Liver (tissue), 9 donors: ENCODE data around the gene ARRDC5. TPM values are rescaled to one million over a fixed set of nuclear protein-coding genes. Genes with fewer than 3 reads are reported as not detected.

Experiments used
- DNase-seq: peaks from one replicate; pipeline ENCODE4 v3.0.0-alpha.2; 2017; ENCODE audit warnings: low spot score
- H3K27ac ChIP-seq, 2 donors: one replicate each; pipeline ENCODE4 v1.7.0; 2013; ENCODE audit warnings: inconsistent platforms in 2 of 2, low read length in 2 of 2, control low read depth in 1 of 2, low read depth in 1 of 2, mild to moderate bottlenecking in 1 of 2
- H3K27me3 ChIP-seq, 4 donors: one replicate each; pipeline versions ENCODE4 v1.6.1 to v1.7.0; 2013; ENCODE audit warnings: low read length in 3 of 4, inconsistent platforms in 1 of 4, mild to moderate bottlenecking in 1 of 4, moderate library complexity in 1 of 4; ENCODE audit not compliant: control insufficient read depth in 4 of 4, insufficient read depth in 4 of 4
- H3K36me3 ChIP-seq, 4 donors: one replicate each; pipeline versions ENCODE4 v1.6.1 to v1.7.0; 2013; ENCODE audit warnings: low read length in 3 of 4, mild to moderate bottlenecking in 3 of 4, low read depth in 1 of 4, moderate library complexity in 1 of 4; ENCODE audit not compliant: control insufficient read depth in 4 of 4, insufficient read depth in 3 of 4
- H3K4me1 ChIP-seq, 4 donors: one replicate each; pipeline versions ENCODE4 v1.6.1 to v1.7.0; 2013; ENCODE audit warnings: low read length in 3 of 4, mild to moderate bottlenecking in 3 of 4, moderate library complexity in 1 of 4; ENCODE audit not compliant: control insufficient read depth in 4 of 4, insufficient read depth in 4 of 4
- H3K4me3 ChIP-seq, 3 donors: one replicate each; pipeline versions ENCODE4 v1.6.1 to v1.7.0; 2013; ENCODE audit warnings: low read length in 3 of 3, control low read depth in 1 of 3, low read depth in 1 of 3, mild to moderate bottlenecking in 1 of 3
- H3K9ac ChIP-seq, 2 donors: one replicate each; pipeline ENCODE4 v1.7.0; 2013; ENCODE audit warnings: low read length in 2 of 2, mild to moderate bottlenecking in 2 of 2, moderate library complexity in 2 of 2, control low read depth in 1 of 2, low read depth in 1 of 2
- H3K9me3 ChIP-seq, 4 donors: one replicate each; pipeline versions ENCODE4 v1.6.1 to v1.7.0; 2013; ENCODE audit warnings: low read length in 3 of 4; ENCODE audit not compliant: control insufficient read depth in 4 of 4
- FOXA1 ChIP-seq: IDR thresholded peaks from 2 replicates; pipeline ENCODE4 v1.6.1; 2016; ENCODE audit warnings: antibody characterized with exemption
- FOXA2 ChIP-seq: IDR thresholded peaks from 2 replicates; pipeline ENCODE4 v1.6.1; 2016; ENCODE audit warnings: antibody characterized with exemption
- HNF4G ChIP-seq: IDR thresholded peaks from 2 replicates; pipeline ENCODE4 v1.6.1; 2016; ENCODE audit warnings: antibody characterized with exemption
- JUND ChIP-seq, 2 donors: IDR thresholded peaks; 2 replicates each; pipeline ENCODE4 v1.6.1; 2016; ENCODE audit warnings: antibody characterized with exemption in 2 of 2
- NR2F2 ChIP-seq: IDR thresholded peaks from 2 replicates; pipeline ENCODE4 v1.6.1; 2016; ENCODE audit warnings: antibody characterized with exemption
- RXRA ChIP-seq, 2 donors: IDR thresholded peaks; 2 replicates each; pipeline ENCODE4 v1.6.1; 2017 to 2018; ENCODE audit warnings: antibody characterized with exemption in 2 of 2, mild to moderate bottlenecking in 1 of 2
- SP1 ChIP-seq: IDR thresholded peaks from 2 replicates; pipeline ENCODE4 v1.6.1; 2018; ENCODE audit warnings: antibody characterized with exemption, mild to moderate bottlenecking
- TAF1 ChIP-seq: conservative IDR thresholded peaks from 2 replicates; pipeline ENCODE4 v1.6.1; 2016; ENCODE audit warnings: antibody characterized with exemption, mild to moderate bottlenecking
- YY1 ChIP-seq: IDR thresholded peaks from 2 replicates; pipeline ENCODE4 v1.6.1; 2016; ENCODE audit warnings: antibody characterized with exemption, mild to moderate bottlenecking
- WGBS: extraction: QIAGEN DNeasy Blood & Tissue Kit; methylation state at CpG from one replicate; pipeline ENCODE4 v1.1.7; 2013; 5-methylcytosine and 5-hydroxymethylcytosine counted together
- polyA plus RNA-seq, 2 donors: library from polyadenylated mRNA; stranded (reverse) in 1 of 2; unstranded in 1 of 2; fragments of 200-250 nt in 1 of 2; fragments of >200 nt in 1 of 2; fragmentation: Nextera tagmentation in 1 of 2; extraction: Ambion mirVana in 1 of 2; gene quantifications; one replicate each; pipeline versions ENCODE4 v1.2.1 to v1.2.3, GENCODE V29; 2013 to 2015
- total RNA-seq, 2 donors: library from RNA; depleted of rRNA; stranded (reverse); fragments of >200 nt; gene quantifications; one replicate each; pipeline ENCODE4 v1.2.3, GENCODE V29; 2014
- TF ChIP-seq, protein P1 (sequence below): IDR thresholded peaks from 2 replicates; pipeline ENCODE4 v1.6.1; 2016; ENCODE audit warnings: antibody characterized with exemption, mild to moderate bottlenecking
- TF ChIP-seq, protein P2 (sequence below): IDR thresholded peaks from 2 replicates; pipeline ENCODE4 v1.6.1; 2016; ENCODE audit warnings: antibody characterized with exemption
- TF ChIP-seq, protein P3 (sequence below): fragments of 150-350 bp; IDR thresholded peaks from 2 replicates; pipeline ENCODE4 v1.5.1; 2017; ENCODE audit warnings: improper control_type of control experiment, low read depth, low read length; ENCODE audit not compliant: missing input control
- TF ChIP-seq, protein P4 (sequence below): IDR thresholded peaks from 2 replicates; pipeline ENCODE4 v1.6.1; 2016; ENCODE audit warnings: antibody characterized with exemption
- donor health status: healthy.
- donor health status: healthy.
- donor health status: healthy.
- donor health status: healthy.
- donor health status: healthy.

The ARRDC5 gene
- total and polyA plus RNA-seq, 4 donors = 0.05 to 0.25 TPM; not detected in 2

DNA sequence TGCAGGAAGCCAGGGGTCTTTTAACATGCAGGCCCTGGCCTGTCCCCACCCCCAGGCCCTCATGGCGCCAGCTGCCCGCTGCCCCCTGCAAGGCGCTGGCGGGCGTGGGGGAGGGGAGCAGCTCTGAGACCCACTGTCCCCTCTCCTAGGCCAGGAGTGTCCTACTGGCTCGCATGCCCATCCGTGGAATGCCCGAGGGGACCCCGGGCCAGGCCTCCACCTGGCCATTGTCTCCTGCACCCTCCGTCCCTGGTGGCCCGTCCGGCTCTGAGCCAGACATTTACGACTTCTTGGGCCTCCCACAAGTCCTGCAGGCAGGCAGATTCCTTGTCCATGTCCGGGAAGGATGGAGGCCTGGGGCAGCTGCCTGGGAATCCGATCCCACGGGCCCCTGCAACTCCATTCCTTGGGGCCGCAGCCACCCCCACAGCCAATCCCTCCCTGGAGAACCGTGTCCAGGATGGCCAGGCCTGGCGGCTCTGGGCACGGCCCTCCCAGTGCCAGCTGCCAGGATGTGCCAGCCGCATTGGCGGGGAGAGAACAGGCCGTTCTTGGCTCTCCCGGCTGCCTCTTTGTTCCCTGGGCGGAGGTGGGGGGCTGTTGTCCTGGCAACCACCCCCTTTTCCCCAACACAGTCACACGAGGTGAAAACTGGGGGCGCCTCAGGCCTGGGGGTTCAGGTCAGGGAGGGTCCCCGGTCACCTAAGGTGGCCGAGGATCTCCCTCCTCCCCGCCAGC lies 24.8 kb downstream of the ARRDC5 start (continued):
- TF ChIP-seq, protein P1, sequence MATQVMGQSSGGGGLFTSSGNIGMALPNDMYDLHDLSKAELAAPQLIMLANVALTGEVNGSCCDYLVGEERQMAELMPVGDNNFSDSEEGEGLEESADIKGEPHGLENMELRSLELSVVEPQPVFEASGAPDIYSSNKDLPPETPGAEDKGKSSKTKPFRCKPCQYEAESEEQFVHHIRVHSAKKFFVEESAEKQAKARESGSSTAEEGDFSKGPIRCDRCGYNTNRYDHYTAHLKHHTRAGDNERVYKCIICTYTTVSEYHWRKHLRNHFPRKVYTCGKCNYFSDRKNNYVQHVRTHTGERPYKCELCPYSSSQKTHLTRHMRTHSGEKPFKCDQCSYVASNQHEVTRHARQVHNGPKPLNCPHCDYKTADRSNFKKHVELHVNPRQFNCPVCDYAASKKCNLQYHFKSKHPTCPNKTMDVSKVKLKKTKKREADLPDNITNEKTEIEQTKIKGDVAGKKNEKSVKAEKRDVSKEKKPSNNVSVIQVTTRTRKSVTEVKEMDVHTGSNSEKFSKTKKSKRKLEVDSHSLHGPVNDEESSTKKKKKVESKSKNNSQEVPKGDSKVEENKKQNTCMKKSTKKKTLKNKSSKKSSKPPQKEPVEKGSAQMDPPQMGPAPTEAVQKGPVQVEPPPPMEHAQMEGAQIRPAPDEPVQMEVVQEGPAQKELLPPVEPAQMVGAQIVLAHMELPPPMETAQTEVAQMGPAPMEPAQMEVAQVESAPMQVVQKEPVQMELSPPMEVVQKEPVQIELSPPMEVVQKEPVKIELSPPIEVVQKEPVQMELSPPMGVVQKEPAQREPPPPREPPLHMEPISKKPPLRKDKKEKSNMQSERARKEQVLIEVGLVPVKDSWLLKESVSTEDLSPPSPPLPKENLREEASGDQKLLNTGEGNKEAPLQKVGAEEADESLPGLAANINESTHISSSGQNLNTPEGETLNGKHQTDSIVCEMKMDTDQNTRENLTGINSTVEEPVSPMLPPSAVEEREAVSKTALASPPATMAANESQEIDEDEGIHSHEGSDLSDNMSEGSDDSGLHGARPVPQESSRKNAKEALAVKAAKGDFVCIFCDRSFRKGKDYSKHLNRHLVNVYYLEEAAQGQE = no peak
- TF ChIP-seq JUND (IDR thresholded peaks at IDR 0.05) (no peak), SP1 (no peak), RXRA (IDR thresholded peaks at IDR 0.05) (no peak), TAF1 (no peak), FOXA2 (no peak)

DNA sequence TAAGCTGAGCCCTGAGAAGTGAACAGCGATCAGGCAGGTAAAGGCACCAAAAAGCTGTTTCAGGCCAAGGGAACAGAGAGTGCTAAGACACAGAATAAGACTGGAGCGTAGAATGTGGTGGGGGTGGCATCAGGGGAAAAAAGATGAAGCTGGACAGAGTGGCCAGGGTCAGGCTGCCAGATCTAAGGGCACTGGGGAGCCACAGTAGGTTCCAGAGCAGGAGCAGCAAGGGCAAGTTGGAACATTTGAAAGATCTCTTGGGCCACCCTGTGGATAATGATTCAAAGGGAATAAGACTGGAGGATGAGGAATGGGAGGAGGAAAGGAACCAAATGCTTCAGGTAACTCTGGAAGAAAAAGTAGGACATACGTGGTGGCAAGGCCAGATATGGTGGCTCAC lies 28.8 kb downstream of the ARRDC5 start:
- DNase-seq = no peak
- no peaks in the 10 kb centered on the region for H3K9me3 ChIP-seq
- H3K4me1 ChIP-seq = no peaks in the 10 kb centered on the region
- 94% methylated on average over 3 of the region's 3 CpGs for WGBS
- H3K4me3 ChIP-seq = no peak overlapping the region
- TF ChIP-seq, protein P2, sequence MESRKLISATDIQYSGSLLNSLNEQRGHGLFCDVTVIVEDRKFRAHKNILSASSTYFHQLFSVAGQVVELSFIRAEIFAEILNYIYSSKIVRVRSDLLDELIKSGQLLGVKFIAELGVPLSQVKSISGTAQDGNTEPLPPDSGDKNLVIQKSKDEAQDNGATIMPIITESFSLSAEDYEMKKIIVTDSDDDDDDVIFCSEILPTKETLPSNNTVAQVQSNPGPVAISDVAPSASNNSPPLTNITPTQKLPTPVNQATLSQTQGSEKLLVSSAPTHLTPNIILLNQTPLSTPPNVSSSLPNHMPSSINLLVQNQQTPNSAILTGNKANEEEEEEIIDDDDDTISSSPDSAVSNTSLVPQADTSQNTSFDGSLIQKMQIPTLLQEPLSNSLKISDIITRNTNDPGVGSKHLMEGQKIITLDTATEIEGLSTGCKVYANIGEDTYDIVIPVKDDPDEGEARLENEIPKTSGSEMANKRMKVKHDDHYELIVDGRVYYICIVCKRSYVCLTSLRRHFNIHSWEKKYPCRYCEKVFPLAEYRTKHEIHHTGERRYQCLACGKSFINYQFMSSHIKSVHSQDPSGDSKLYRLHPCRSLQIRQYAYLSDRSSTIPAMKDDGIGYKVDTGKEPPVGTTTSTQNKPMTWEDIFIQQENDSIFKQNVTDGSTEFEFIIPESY = no peak
- TF ChIP-seq TAF1 (no peak), JUND (IDR thresholded peaks at IDR 0.05) (no peak), FOXA2 (no peak), YY1 (no peak), SP1 (no peak), NR2F2 (no peak), RXRA (IDR thresholded peaks at IDR 0.05) (no peak), HNF4G (no peak), FOXA1 (no peak)
- TF ChIP-seq, protein P3, sequence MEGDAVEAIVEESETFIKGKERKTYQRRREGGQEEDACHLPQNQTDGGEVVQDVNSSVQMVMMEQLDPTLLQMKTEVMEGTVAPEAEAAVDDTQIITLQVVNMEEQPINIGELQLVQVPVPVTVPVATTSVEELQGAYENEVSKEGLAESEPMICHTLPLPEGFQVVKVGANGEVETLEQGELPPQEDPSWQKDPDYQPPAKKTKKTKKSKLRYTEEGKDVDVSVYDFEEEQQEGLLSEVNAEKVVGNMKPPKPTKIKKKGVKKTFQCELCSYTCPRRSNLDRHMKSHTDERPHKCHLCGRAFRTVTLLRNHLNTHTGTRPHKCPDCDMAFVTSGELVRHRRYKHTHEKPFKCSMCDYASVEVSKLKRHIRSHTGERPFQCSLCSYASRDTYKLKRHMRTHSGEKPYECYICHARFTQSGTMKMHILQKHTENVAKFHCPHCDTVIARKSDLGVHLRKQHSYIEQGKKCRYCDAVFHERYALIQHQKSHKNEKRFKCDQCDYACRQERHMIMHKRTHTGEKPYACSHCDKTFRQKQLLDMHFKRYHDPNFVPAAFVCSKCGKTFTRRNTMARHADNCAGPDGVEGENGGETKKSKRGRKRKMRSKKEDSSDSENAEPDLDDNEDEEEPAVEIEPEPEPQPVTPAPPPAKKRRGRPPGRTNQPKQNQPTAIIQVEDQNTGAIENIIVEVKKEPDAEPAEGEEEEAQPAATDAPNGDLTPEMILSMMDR = no peak
- TF ChIP-seq, protein P4, sequence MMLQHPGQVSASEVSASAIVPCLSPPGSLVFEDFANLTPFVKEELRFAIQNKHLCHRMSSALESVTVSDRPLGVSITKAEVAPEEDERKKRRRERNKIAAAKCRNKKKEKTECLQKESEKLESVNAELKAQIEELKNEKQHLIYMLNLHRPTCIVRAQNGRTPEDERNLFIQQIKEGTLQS = no peak
- no peak overlapping the region for H3K27ac ChIP-seq
- H3K9ac ChIP-seq = no peak overlapping the region
- no peaks in the 10 kb centered on the region for H3K36me3 ChIP-seq
- H3K27me3 ChIP-seq = no peaks in the 10 kb centered on the region
